Sigmoid colon (tissue), 4 donors: ENCODE results near the gene UBASH3A.

ENCODE experiments used
- CTCF ChIP-seq, 4 experiments: fragments of 450-650 bp in 3 of 4; fragments of 200-600 bp in 1 of 4; IDR thresholded peaks; one replicate each; pipeline ENCODE4 v1.5.1; 2016 to 2019; ENCODE audit warnings: antibody characterized with exemption in 4 of 4, mild to moderate bottlenecking in 3 of 4, moderate library complexity in 2 of 4
- POLR2A ChIP-seq, 2 donors: fragments of 450-650 bp; IDR thresholded peaks; one replicate each; pipeline ENCODE4 v1.6.1; 2016; ENCODE audit warnings: antibody characterized with exemption in 2 of 2, mild to moderate bottlenecking in 2 of 2, moderate library complexity in 2 of 2
- POLR2AphosphoS5 ChIP-seq, 4 donors: sonication (generic); formaldehyde crosslinking; IDR thresholded peaks; one replicate each; pipeline ENCODE4 v1.6.1; 2017; ENCODE audit warnings: antibody characterized with exemption in 4 of 4

- TF ChIP-seq POLR2AphosphoS5 (IDR thresholded peaks at IDR 0.05), result no peak
- TF ChIP-seq CTCF (IDR thresholded peaks at IDR 0.05), result no peak
- no peak for TF ChIP-seq POLR2A (IDR thresholded peaks at IDR 0.05)
Measured at GRCh38 chr21:42489006-42489563, 85.4 kb downstream of the UBASH3A start.
